ENCODE results near the gene RIC3.
A peak's percentile ranks its signal among the peaks of the same experiment; 100 is the strongest.

RIC3 gene

GRCh38 chr11:8209208-8209807 is 40.5 kb upstream of the RIC3 start:
- TF ChIP-seq, protein P1, sequence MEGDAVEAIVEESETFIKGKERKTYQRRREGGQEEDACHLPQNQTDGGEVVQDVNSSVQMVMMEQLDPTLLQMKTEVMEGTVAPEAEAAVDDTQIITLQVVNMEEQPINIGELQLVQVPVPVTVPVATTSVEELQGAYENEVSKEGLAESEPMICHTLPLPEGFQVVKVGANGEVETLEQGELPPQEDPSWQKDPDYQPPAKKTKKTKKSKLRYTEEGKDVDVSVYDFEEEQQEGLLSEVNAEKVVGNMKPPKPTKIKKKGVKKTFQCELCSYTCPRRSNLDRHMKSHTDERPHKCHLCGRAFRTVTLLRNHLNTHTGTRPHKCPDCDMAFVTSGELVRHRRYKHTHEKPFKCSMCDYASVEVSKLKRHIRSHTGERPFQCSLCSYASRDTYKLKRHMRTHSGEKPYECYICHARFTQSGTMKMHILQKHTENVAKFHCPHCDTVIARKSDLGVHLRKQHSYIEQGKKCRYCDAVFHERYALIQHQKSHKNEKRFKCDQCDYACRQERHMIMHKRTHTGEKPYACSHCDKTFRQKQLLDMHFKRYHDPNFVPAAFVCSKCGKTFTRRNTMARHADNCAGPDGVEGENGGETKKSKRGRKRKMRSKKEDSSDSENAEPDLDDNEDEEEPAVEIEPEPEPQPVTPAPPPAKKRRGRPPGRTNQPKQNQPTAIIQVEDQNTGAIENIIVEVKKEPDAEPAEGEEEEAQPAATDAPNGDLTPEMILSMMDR (IDR thresholded peaks at IDR 0.05; ENCODE audit: low read depth, low read length, missing control alignments): peak; percentile 56
- Histone ChIP-seq H3K4me3 (ENCODE audit: low read depth, low read length) (no peak overlapping the region), H3K27me3 (replicated peaks) (no peaks in the 10 kb centered on the region), H3K36me3 (replicated peaks) (no peaks in the 10 kb centered on the region), H3K27ac (no peak overlapping the region)
- in situ Hi-C loops (cut with HindIII; ENCODE audit: low pct_ligation_motif_present, low sequenced_read_pairs): no loop called here
- DNase-seq: no peak

GRCh38 chr11:8207080-8208000 is 38.5 kb upstream of the RIC3 start:
- in situ Hi-C loops (cut with HindIII; ENCODE audit: low pct_ligation_motif_present, low sequenced_read_pairs): no loop called here
- DNase-seq: no peak
- Histone ChIP-seq H3K36me3 (replicated peaks) (no peaks in the 10 kb centered on the region), H3K27ac (no peak overlapping the region), H3K27me3 (replicated peaks) (no peaks in the 10 kb centered on the region), H3K4me3 (ENCODE audit: low read depth, low read length) (no peak overlapping the region)
- TF ChIP-seq, protein P1 (IDR thresholded peaks at IDR 0.05; ENCODE audit: low read depth, low read length, missing control alignments): no peak

- Histone ChIP-seq H3K27ac (no peak overlapping the region), H3K4me3 (ENCODE audit: low read depth, low read length) (no peak overlapping the region), H3K27me3 (replicated peaks) (no peaks in the 10 kb centered on the region), H3K36me3 (replicated peaks) (no peaks in the 10 kb centered on the region)
- in situ Hi-C loops (cut with HindIII; ENCODE audit: low pct_ligation_motif_present, low sequenced_read_pairs): no loop called here
- DNase-seq: no peak
- TF ChIP-seq, protein P1 (IDR thresholded peaks at IDR 0.05; ENCODE audit: low read depth, low read length, missing control alignments): no peak
Measured at GRCh38 chr11:8206251-8207079, 37.6 kb upstream of the RIC3 start.

- Histone ChIP-seq H3K27ac (no peak overlapping the region), H3K27me3 (replicated peaks) (no peaks in the 10 kb centered on the region), H3K4me3 (ENCODE audit: low read depth, low read length) (no peak overlapping the region), H3K36me3 (replicated peaks) (no peaks in the 10 kb centered on the region)
- in situ Hi-C loops (cut with HindIII; ENCODE audit: low pct_ligation_motif_present, low sequenced_read_pairs): no loop called here
- TF ChIP-seq, protein P1 (IDR thresholded peaks at IDR 0.05; ENCODE audit: low read depth, low read length, missing control alignments): no peak
- no peak for DNase-seq
Measured at GRCh38 chr11:8205566-8205965, 36.7 kb upstream of the RIC3 start.

DNA sequence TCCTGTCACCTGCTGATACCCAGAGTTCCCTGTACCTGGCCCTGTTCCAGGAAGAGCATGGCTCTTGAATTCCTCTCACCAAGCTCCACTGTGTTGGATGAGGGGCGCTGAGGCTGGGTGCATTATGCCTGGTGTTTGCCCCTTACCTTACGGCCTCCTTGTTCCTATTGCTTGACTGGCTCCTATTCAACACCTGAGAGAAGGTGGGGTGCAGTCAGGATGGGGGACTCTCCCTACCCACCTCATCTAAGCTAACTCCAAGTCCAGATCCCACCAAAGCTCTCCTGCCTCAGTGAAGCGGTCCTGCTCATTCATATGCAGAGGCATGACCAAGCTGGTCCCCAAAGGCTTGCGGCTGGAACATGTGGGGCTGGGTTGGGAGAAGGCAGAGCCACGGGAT is 35.8 kb upstream of the RIC3 start:
- in situ Hi-C loops (cut with HindIII; ENCODE audit: low pct_ligation_motif_present, low sequenced_read_pairs): no loop called here
- no peak for DNase-seq

More for the DNA sequence above, 35.8 kb upstream of the RIC3 start:
- no peaks in the 10 kb centered on the region for H3K27me3 ChIP-seq (replicated peaks)
- TF ChIP-seq, protein P1 (IDR thresholded peaks at IDR 0.05; ENCODE audit: low read depth, low read length, missing control alignments): no peak
- no peaks in the 10 kb centered on the region for H3K36me3 ChIP-seq (replicated peaks)
- H3K27ac ChIP-seq: no peak overlapping the region
- H3K4me3 ChIP-seq (ENCODE audit: low read depth, low read length): no peak overlapping the region
